Fibroblast of lung (primary cell): ENCODE measurements around the gene CEP250. TPM values are rescaled to one million over a fixed set of nuclear protein-coding genes. Genes with fewer than 3 reads are reported as not detected.

Experiments used
- DNase-seq, 2 donors: peaks; one replicate each; pipeline versions ENCODE4 v3.0.0 to v3.0.0-alpha.2; 2010; ENCODE audit warnings: low read depth in 2 of 2
- H2AFZ ChIP-seq: 2 replicates; pipeline ENCODE4 v1.5.1; 2012; ENCODE audit warnings: low read length, control low read depth, inconsistent platforms
- H3K27ac ChIP-seq: 2 replicates; pipeline ENCODE4 v1.5.1; 2011; ENCODE audit warnings: low read length, control low read depth; ENCODE audit not compliant: insufficient read depth
- H3K27me3 ChIP-seq: 2 replicates; pipeline ENCODE4 v1.5.1; 2011; ENCODE audit warnings: mild to moderate bottlenecking, low read length; ENCODE audit not compliant: control insufficient read depth, insufficient read depth
- H3K36me3 ChIP-seq: 2 replicates; pipeline ENCODE4 v1.5.1; 2011; ENCODE audit warnings: low read length; ENCODE audit not compliant: control insufficient read depth, insufficient read depth
- H3K4me1 ChIP-seq: 2 replicates; pipeline ENCODE4 v1.5.1; 2011; ENCODE audit warnings: low read length; ENCODE audit not compliant: control insufficient read depth, insufficient read depth; ENCODE audit errors: extremely low read depth
- H3K4me2 ChIP-seq: 2 replicates; pipeline ENCODE4 v1.5.1; 2011; ENCODE audit warnings: low read length, control low read depth; ENCODE audit not compliant: insufficient read depth; ENCODE audit errors: extremely low read depth
- H3K4me3 ChIP-seq, 4 experiments: fragments of 200-600 bp in 1 of 4; sonication (generic) in 1 of 4; replicated peaks in 1 of 4; 2 replicates each; pipeline ENCODE4 v1.5.1; 2011 to 2016; ENCODE audit warnings: low read length in 4 of 4, low read depth in 3 of 4, mild to moderate bottlenecking in 3 of 4, control low read depth in 2 of 4, inconsistent platforms in 1 of 4, mixed read lengths in 1 of 4; ENCODE audit not compliant: insufficient read depth in 1 of 4; ENCODE audit errors: control extremely low read depth in 1 of 4
- H3K79me2 ChIP-seq: 2 replicates; pipeline ENCODE4 v1.5.1; 2012; ENCODE audit warnings: mild to moderate bottlenecking, low read length, inconsistent platforms; ENCODE audit not compliant: control insufficient read depth, insufficient read depth
- H3K9ac ChIP-seq: 2 replicates; pipeline ENCODE4 v1.5.1; 2011; ENCODE audit warnings: mild to moderate bottlenecking, low read length, control low read depth; ENCODE audit not compliant: insufficient read depth
- H3K9me3 ChIP-seq: 2 replicates; pipeline ENCODE4 v1.5.1; 2012; ENCODE audit warnings: low read depth, low read length; ENCODE audit not compliant: control insufficient read depth, insufficient read depth
- H4K20me1 ChIP-seq: 2 replicates; pipeline ENCODE4 v1.5.1; 2011; ENCODE audit warnings: low read length; ENCODE audit not compliant: control insufficient read depth, insufficient read depth; ENCODE audit errors: extremely low read depth
- CTCF ChIP-seq, 2 donors: IDR thresholded peaks in 1 of 2; conservative IDR thresholded peaks in 1 of 2; 1 replicate in 1 of 2; 2 replicates in 1 of 2; pipeline ENCODE4 v1.5.1; 2011 to 2012; ENCODE audit warnings: low read length in 2 of 2, control low read depth in 1 of 2, inconsistent platforms in 1 of 2, low read depth in 1 of 2, mild to moderate bottlenecking in 1 of 2
- EZH2 ChIP-seq: IDR thresholded peaks from 2 replicates; pipeline ENCODE4 v1.5.1; 2012; ENCODE audit warnings: low read length, control low read depth, mild to moderate bottlenecking; ENCODE audit errors: missing control alignments
- polyA plus RNA-seq, 2 donors: library from polyadenylated mRNA; depleted of rRNA in 1 of 2; stranded (reverse) in 1 of 2; unstranded in 1 of 2; fragments of >200 nt; gene quantifications; 2 replicates each; pipeline ENCODE4 v1.2.1, GENCODE V29; 2011 to 2012; ENCODE audit warnings: missing spikeins in 1 of 2
- total RNA-seq: library from RNA; depleted of rRNA; stranded (reverse); fragments of >200 nt; gene quantifications from 2 replicates; pipeline ENCODE4 v1.2.1, GENCODE V29; 2014

CEP250 gene
- total and polyA plus RNA-seq, 2 donors (not counting 1 experiment from before 2014, with no cell fraction given) = 11.3 to 45.9 TPM

GRCh38 chr20:35473684-35474083, 18.3 kb downstream of the CEP250 start:
- H3K79me2 ChIP-seq = no peaks in the 10 kb centered on the region
- no peak overlapping the region for H3K4me2 ChIP-seq
- H2AFZ ChIP-seq = no peak overlapping the region
- peaks cover under 1% of the 10 kb centered on the region for H3K4me1 ChIP-seq
- H3K9ac ChIP-seq = no peak overlapping the region
- TF ChIP-seq CTCF (conservative IDR thresholded peaks at IDR 0.05 in 1 of 2, IDR thresholded peaks at IDR 0.05 in 1 of 2; ENCODE audit: low read depth in 1 of 2, low read length in 2 of 2) (no peak), EZH2 (no peak)
- H3K27ac ChIP-seq = no peak overlapping the region
- DNase-seq = no peak
- peaks cover 27% of the 10 kb centered on the region for H3K36me3 ChIP-seq
- H3K9me3 ChIP-seq = no peaks in the 10 kb centered on the region
- H4K20me1 ChIP-seq = no peaks in the 10 kb centered on the region
- H3K4me3 ChIP-seq = no peak overlapping the region
- H3K27me3 ChIP-seq = no peaks in the 10 kb centered on the region

GRCh38 chr20:35474303-35474871, 19.0 kb downstream of the CEP250 start:
- Histone ChIP-seq H3K4me2 (no peak overlapping the region), H3K4me3 (no peak overlapping the region), H3K4me1 (no peaks in the 10 kb centered on the region), H2AFZ (no peak overlapping the region), H3K9me3 (no peaks in the 10 kb centered on the region), H3K79me2 (no peaks in the 10 kb centered on the region), H3K36me3 (peaks cover 32% of the 10 kb centered on the region), H3K27ac (no peak overlapping the region), H3K27me3 (no peaks in the 10 kb centered on the region), H3K9ac (no peak overlapping the region), H4K20me1 (no peaks in the 10 kb centered on the region)
- no peak for DNase-seq
- TF ChIP-seq EZH2 (no peak), CTCF (conservative IDR thresholded peaks at IDR 0.05 in 1 of 2, IDR thresholded peaks at IDR 0.05 in 1 of 2; ENCODE audit: low read depth in 1 of 2, low read length in 2 of 2) (no peak)

- Histone ChIP-seq H3K4me1 (no peaks in the 10 kb centered on the region), H3K9ac (no peak overlapping the region), H3K4me2 (no peak overlapping the region), H3K27ac (no peak overlapping the region), H3K27me3 (no peaks in the 10 kb centered on the region), H3K79me2 (no peaks in the 10 kb centered on the region), H3K9me3 (no peaks in the 10 kb centered on the region), H3K4me3 (no peak overlapping the region), H2AFZ (no peak overlapping the region), H4K20me1 (no peaks in the 10 kb centered on the region), H3K36me3 (peaks cover 32% of the 10 kb centered on the region)
- no peak for DNase-seq
- TF ChIP-seq CTCF (conservative IDR thresholded peaks at IDR 0.05 in 1 of 2, IDR thresholded peaks at IDR 0.05 in 1 of 2; ENCODE audit: low read depth in 1 of 2, low read length in 2 of 2) = no peak
- TF ChIP-seq EZH2 = no peak
Measured at GRCh38 chr20:35476288-35476687, 20.9 kb downstream of the CEP250 start.
